IMR-90 (cell line): ENCODE results near the gene FAM186B. TPM values are rescaled to one million over a fixed set of nuclear protein-coding genes. Genes with fewer than 3 reads are reported as not detected.

Source experiments
- ATAC-seq: fragments of 200-7000 bp; cut with Tn5 transposase; 2 replicates; pipeline ENCODE4 v1.9.1; 2020; ENCODE audit warnings: low read depth, mild to moderate bottlenecking, moderate library complexity
- BruUV-seq: library from RNA; stranded (reverse); fragments of 400-500 nt; replicated peaks from 2 replicates; lab custom pipeline; 2021; lab: Mats Ljungman, UMichigan
- CTCF ChIA-PET: fragments of 300-600 bp; formaldehyde crosslinking; extraction: SDS; loops from one replicate; lab custom pipeline; 2021; ENCODE audit warnings: antibody characterized with exemption; lab: Yijun Ruan, JAX
- POLR2A ChIA-PET: fragments of 300-600 bp; sonication (Branson Sonifier 250); formaldehyde crosslinking; loops from one replicate; lab custom pipeline; 2022; ENCODE audit warnings: antibody characterized with exemption; ENCODE audit not compliant: unreplicated experiment; lab: Charles Lee
- DNase-seq: peaks from one replicate; pipeline ENCODE4 v3.0.0; 2013
- H2AFZ ChIP-seq: replicated peaks from 2 replicates; pipeline ENCODE3; 2013; ENCODE audit warnings: low read length, mild to moderate bottlenecking; ENCODE audit not compliant: poor library complexity
- H2AK5ac ChIP-seq: 2 replicates; pipeline ENCODE4 v1.6.1; 2013; ENCODE audit warnings: low read depth, low read length, inconsistent platforms
- H2AK9ac ChIP-seq: replicated peaks from 2 replicates; pipeline ENCODE3; 2013; ENCODE audit warnings: mild to moderate bottlenecking, low read depth, low read length, moderate library complexity; ENCODE audit not compliant: poor library complexity
- H2BK120ac ChIP-seq: 2 replicates; pipeline ENCODE4 v1.6.1; 2013; ENCODE audit warnings: low read depth, low read length, inconsistent platforms
- H2BK15ac ChIP-seq: 3 replicates; pipeline ENCODE4 v1.6.1; 2013; ENCODE audit warnings: low read depth, low read length, inconsistent platforms
- H2BK20ac ChIP-seq: 2 replicates; pipeline ENCODE4 v1.6.1; 2013; ENCODE audit warnings: low read depth, mild to moderate bottlenecking, inconsistent platforms, low read length, moderate library complexity
- H2BK5ac ChIP-seq: 2 replicates; pipeline ENCODE4 v1.6.1; 2013; ENCODE audit warnings: mild to moderate bottlenecking, low read depth, low read length, inconsistent platforms; ENCODE audit not compliant: poor library complexity, severe bottlenecking
- H3K14ac ChIP-seq: replicated peaks from 2 replicates; pipeline ENCODE4 v1.6.1; 2013; ENCODE audit warnings: low read depth, low read length, inconsistent platforms
- H3K18ac ChIP-seq: 2 replicates; pipeline ENCODE4 v1.6.1; 2013; ENCODE audit warnings: low read depth, low read length, control low read depth
- H3K23ac ChIP-seq: 2 replicates; pipeline ENCODE4 v1.6.1; 2013; ENCODE audit warnings: low read depth, low read length, inconsistent platforms
- H3K27ac ChIP-seq: 2 replicates; pipeline ENCODE4 v1.5.1; 2013; ENCODE audit warnings: mild to moderate bottlenecking, control low read depth, low read length; ENCODE audit not compliant: insufficient read depth
- H3K27me3 ChIP-seq: 2 replicates; pipeline ENCODE4 v1.6.1; 2013; ENCODE audit warnings: low read length; ENCODE audit not compliant: control insufficient read depth, insufficient read depth
- H3K36me3 ChIP-seq: 2 replicates; pipeline ENCODE4 v1.6.1; 2013; ENCODE audit warnings: low read length, mixed read lengths; ENCODE audit not compliant: control insufficient read depth, insufficient read depth
- H3K4ac ChIP-seq: 2 replicates; pipeline ENCODE4 v1.6.1; 2013; ENCODE audit warnings: low read depth, low read length, inconsistent platforms
- H3K4me1 ChIP-seq: 2 replicates; pipeline ENCODE4 v1.6.1; 2013; ENCODE audit warnings: low read length, mixed read lengths; ENCODE audit not compliant: control insufficient read depth, insufficient read depth
- H3K4me2 ChIP-seq: 2 replicates; pipeline ENCODE4 v1.6.1; 2013; ENCODE audit warnings: low read depth, mild to moderate bottlenecking, control low read depth, low read length, moderate library complexity
- H3K4me3 ChIP-seq: 2 replicates; pipeline ENCODE4 v1.5.1; 2013; ENCODE audit warnings: low read depth, mild to moderate bottlenecking, control low read depth, low read length, moderate library complexity; ENCODE audit not compliant: insufficient read depth
- H3K56ac ChIP-seq: 2 replicates; pipeline ENCODE4 v1.6.1; 2013; ENCODE audit warnings: low read length, inconsistent platforms; ENCODE audit not compliant: insufficient read depth; ENCODE audit errors: extremely low read depth
- H3K79me1 ChIP-seq, 2 experiments: 2 replicates each; pipeline ENCODE4 v1.6.1; 2013; ENCODE audit warnings: low read length in 2 of 2, inconsistent platforms in 1 of 2, low read depth in 1 of 2
- H3K9ac ChIP-seq: 2 replicates; pipeline ENCODE4 v1.6.1; 2013; ENCODE audit warnings: low read depth, low read length, control low read depth
- H3K9me1 ChIP-seq: 2 replicates; pipeline ENCODE4 v1.6.1; 2013; ENCODE audit warnings: low read length, inconsistent platforms; ENCODE audit not compliant: insufficient read depth
- H3K9me3 ChIP-seq: 2 replicates; pipeline ENCODE4 v1.6.1; 2013; ENCODE audit warnings: low read length; ENCODE audit not compliant: control insufficient read depth, insufficient read depth
- H4K20me1 ChIP-seq: 2 replicates; pipeline ENCODE4 v1.6.1; 2013; ENCODE audit warnings: low read length, inconsistent platforms; ENCODE audit not compliant: insufficient read depth
- H4K5ac ChIP-seq: 2 replicates; pipeline ENCODE4 v1.6.1; 2013; ENCODE audit warnings: mild to moderate bottlenecking, low read depth, low read length, control low read depth
- H4K8ac ChIP-seq, 2 experiments: 2 replicates each; pipeline ENCODE4 v1.6.1; 2013; ENCODE audit warnings: low read depth in 2 of 2, low read length in 2 of 2, control low read depth in 1 of 2, inconsistent platforms in 1 of 2
- H4K91ac ChIP-seq: 2 replicates; pipeline ENCODE4 v1.6.1; 2013; ENCODE audit warnings: low read depth, low read length, inconsistent platforms; ENCODE audit not compliant: insufficient read depth
- BHLHE40 ChIP-seq: fragments of 150-350 bp; IDR thresholded peaks from 2 replicates; pipeline ENCODE4 v1.6.1; 2016; ENCODE audit warnings: mild to moderate bottlenecking, low read depth, low read length
- CEBPB ChIP-seq: IDR thresholded peaks from 2 replicates; pipeline ENCODE4 v1.6.1; 2012; ENCODE audit warnings: low read depth, low read length, improper control_type of control experiment
- CHD1 ChIP-seq: IDR thresholded peaks from 2 replicates; pipeline ENCODE4 v1.6.1; 2012; ENCODE audit warnings: low read depth, low read length, improper control_type of control experiment
- ELK1 ChIP-seq: fragments of 150-350 bp; IDR thresholded peaks from 2 replicates; pipeline ENCODE4 v1.6.1; 2016; ENCODE audit warnings: low read depth, mild to moderate bottlenecking, low read length, moderate library complexity, borderline replicate concordance
- FOS ChIP-seq: fragments of 150-350 bp; IDR thresholded peaks from 2 replicates; pipeline ENCODE4 v1.6.1; 2016; ENCODE audit warnings: low read depth, low read length
- MAFK ChIP-seq: IDR thresholded peaks from 2 replicates; pipeline ENCODE4 v1.6.1; 2012; ENCODE audit warnings: low read depth, low read length, improper control_type of control experiment
- MXI1 ChIP-seq: IDR thresholded peaks from 2 replicates; pipeline ENCODE4 v1.6.1; 2012; ENCODE audit warnings: low read depth, mild to moderate bottlenecking, low read length, moderate library complexity, borderline replicate concordance
- NFE2L2 ChIP-seq: fragments of 150-350 bp; IDR thresholded peaks from 2 replicates; pipeline ENCODE4 v1.6.1; 2016; ENCODE audit warnings: low read depth, mild to moderate bottlenecking, low read length
- POLR2A ChIP-seq: IDR thresholded peaks from 2 replicates; pipeline ENCODE4 v1.6.1; 2012; ENCODE audit warnings: mild to moderate bottlenecking, low read depth, low read length
- RAD21 ChIP-seq: IDR thresholded peaks from 2 replicates; pipeline ENCODE4 v1.6.1; 2012; ENCODE audit warnings: low read length, improper control_type of control experiment
- RCOR1 ChIP-seq: IDR thresholded peaks from 2 replicates; pipeline ENCODE4 v1.6.1; 2012; ENCODE audit warnings: mild to moderate bottlenecking, low read length, improper control_type of control experiment; ENCODE audit not compliant: insufficient replicate concordance
- RFX5 ChIP-seq: IDR thresholded peaks from 2 replicates; pipeline ENCODE4 v1.8.0; 2012; ENCODE audit warnings: low read depth, mild to moderate bottlenecking, low read length, moderate library complexity
- SMC3 ChIP-seq: fragments of 150-350 bp; IDR thresholded peaks from 2 replicates; pipeline ENCODE4 v1.6.1; 2016; ENCODE audit warnings: low read depth, mild to moderate bottlenecking, antibody characterized with exemption, low read length, moderate library complexity
- WGBS, 2 experiments: methylation state at CpG; one replicate each; pipeline versions ENCODE4 v1.1.5 to v1.1.7; 2013; ENCODE audit warnings: missing lambda C conversion rate in 2 of 2; ENCODE audit not compliant: insufficient read length in 1 of 2; ENCODE audit errors: extremely low coverage in 2 of 2; 5-methylcytosine and 5-hydroxymethylcytosine counted together
- dilution Hi-C: fragments of 300-500 bp; cut with HindIII; formaldehyde crosslinking; loops from one replicate; pipeline ENCODE4 v1.14.3; 2018; ENCODE audit warnings: low sequenced_read_pairs; ENCODE audit not compliant: unreplicated experiment
- in situ Hi-C: fragments of 300-500 bp; cut with MboI; formaldehyde crosslinking; loops from 3 replicates; pipeline ENCODE4 v1.14.3; 2019; ENCODE audit warnings: low sequenced_read_pairs, inconsistent platforms, mixed read lengths
- intact Hi-C: fragments of 100-400 bp; cut with micrococcal nuclease; formaldehyde crosslinking; loops from 2 replicates; pipeline ENCODE4 v1.10.0; 2022
- polyA plus RNA-seq, 3 experiments: library from polyadenylated mRNA; depleted of rRNA; stranded (reverse); fragments of >200 nt; gene quantifications; 2 replicates each; pipeline ENCODE4 v1.2.3, GENCODE V29; 2012; ENCODE audit warnings: low replicate concordance in 1 of 3
- total RNA-seq: library from RNA; depleted of rRNA; stranded (reverse); fragments of >200 nt; gene quantifications from 2 replicates; pipeline ENCODE4 v1.2.3, GENCODE V29; 2012
- TF ChIP-seq, protein P1 (sequence below): fragments of 150-350 bp; IDR thresholded peaks from 2 replicates; pipeline ENCODE4 v1.6.1; 2017; ENCODE audit warnings: mild to moderate bottlenecking, antibody characterized with exemption, low read length, low read depth
- TF ChIP-seq, protein P2 (sequence below): conservative IDR thresholded peaks from 2 replicates; pipeline ENCODE4 v1.5.1; 2012; ENCODE audit warnings: mild to moderate bottlenecking, low read depth, low read length, improper control_type of control experiment

FAM186B gene
- total and polyA plus RNA-seq, 2 of the 4 experiments (the other 2 are of a cell fraction), result 0.10 to 0.18 TPM

- Histone ChIP-seq H2BK15ac (no peak overlapping the region), H2BK120ac (no peak overlapping the region), H4K8ac (no peak overlapping the region), H3K14ac (no peak overlapping the region), H3K27me3 (peaks cover 84% of the 10 kb centered on the region), H2BK5ac (no peak overlapping the region), H3K9ac (no peak overlapping the region), H3K56ac (no peak overlapping the region), H3K4me3 (no peak overlapping the region), H4K20me1 (no peaks in the 10 kb centered on the region), H4K5ac (no peak overlapping the region), H3K4ac (no peak overlapping the region), H2AK5ac (no peak overlapping the region), H2AK9ac (no peak overlapping the region), H3K9me1 (no peaks in the 10 kb centered on the region), H3K4me2 (no peak overlapping the region), H4K91ac (no peak overlapping the region), H3K9me3 (no peaks in the 10 kb centered on the region), H2AFZ (no peak overlapping the region), H3K4me1 (no peaks in the 10 kb centered on the region), H3K79me1 (no peaks in the 10 kb centered on the region), H3K18ac (no peak overlapping the region), H3K23ac (no peak overlapping the region), H3K27ac (no peak overlapping the region), H2BK20ac (no peak overlapping the region), H3K36me3 (no peaks in the 10 kb centered on the region)
- ChIA-PET POLR2A (no interaction called here), CTCF (interaction anchor here (0.5 kb wide), 1 partner anchor 10 kb away, joined by 4 read pairs; no protein-coding TSS in a partner anchor)
- TF ChIP-seq RCOR1 (no peak), FOS (no peak), ELK1 (no peak), CHD1 (no peak), RAD21 (no peak), MXI1 (no peak), MAFK (no peak), CEBPB (no peak), RFX5 (no peak), SMC3 (no peak), NFE2L2 (no peak), BHLHE40 (no peak), POLR2A (no peak)
- TF ChIP-seq, protein P1, sequence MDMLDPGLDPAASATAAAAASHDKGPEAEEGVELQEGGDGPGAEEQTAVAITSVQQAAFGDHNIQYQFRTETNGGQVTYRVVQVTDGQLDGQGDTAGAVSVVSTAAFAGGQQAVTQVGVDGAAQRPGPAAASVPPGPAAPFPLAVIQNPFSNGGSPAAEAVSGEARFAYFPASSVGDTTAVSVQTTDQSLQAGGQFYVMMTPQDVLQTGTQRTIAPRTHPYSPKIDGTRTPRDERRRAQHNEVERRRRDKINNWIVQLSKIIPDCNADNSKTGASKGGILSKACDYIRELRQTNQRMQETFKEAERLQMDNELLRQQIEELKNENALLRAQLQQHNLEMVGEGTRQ, result no peak
- TF ChIP-seq, protein P2, sequence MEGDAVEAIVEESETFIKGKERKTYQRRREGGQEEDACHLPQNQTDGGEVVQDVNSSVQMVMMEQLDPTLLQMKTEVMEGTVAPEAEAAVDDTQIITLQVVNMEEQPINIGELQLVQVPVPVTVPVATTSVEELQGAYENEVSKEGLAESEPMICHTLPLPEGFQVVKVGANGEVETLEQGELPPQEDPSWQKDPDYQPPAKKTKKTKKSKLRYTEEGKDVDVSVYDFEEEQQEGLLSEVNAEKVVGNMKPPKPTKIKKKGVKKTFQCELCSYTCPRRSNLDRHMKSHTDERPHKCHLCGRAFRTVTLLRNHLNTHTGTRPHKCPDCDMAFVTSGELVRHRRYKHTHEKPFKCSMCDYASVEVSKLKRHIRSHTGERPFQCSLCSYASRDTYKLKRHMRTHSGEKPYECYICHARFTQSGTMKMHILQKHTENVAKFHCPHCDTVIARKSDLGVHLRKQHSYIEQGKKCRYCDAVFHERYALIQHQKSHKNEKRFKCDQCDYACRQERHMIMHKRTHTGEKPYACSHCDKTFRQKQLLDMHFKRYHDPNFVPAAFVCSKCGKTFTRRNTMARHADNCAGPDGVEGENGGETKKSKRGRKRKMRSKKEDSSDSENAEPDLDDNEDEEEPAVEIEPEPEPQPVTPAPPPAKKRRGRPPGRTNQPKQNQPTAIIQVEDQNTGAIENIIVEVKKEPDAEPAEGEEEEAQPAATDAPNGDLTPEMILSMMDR, result no peak
- ATAC-seq (no peak), DNase-seq (no peak)
- intact Hi-C loops (no loop called here), in situ Hi-C loops (no loop called here), dilution Hi-C loops (no loop called here)
- BruUV-seq, result no TSS peak
- WGBS, 2 experiments, result 46% methylated on average over 13 of the region's 20 CpGs; no CpG with 5 or more reads in 1 of the 2 experiments
Observed at GRCh38 chr12:49543221-49543913, 62.1 kb downstream of the FAM186B start.
